Astrocyte of the hippocampus (primary cell): ENCODE data around the gene ARL6IP4.
"Not testable (repeated sequence)": the region's sequence is repeated elsewhere in the genome, so short reads cannot be mapped to it uniquely, and the experiment has no call there.

Experiments
- DNase-seq: peaks from one replicate; pipeline ENCODE4 v3.0.0; 2011; ENCODE audit warnings: low read depth, low spot score

Gene ARL6IP4

GRCh38 chr12:123010681-123011080 is 30.2 kb downstream of the ARL6IP4 start:
- DNase-seq: no peak

- DNase-seq: no peak
These were observed 31.2 kb downstream of the ARL6IP4 start for GRCh38 chr12:123011701-123012100.

GRCh38 chr12:123013185-123014095 is 33.0 kb downstream of the ARL6IP4 start:
- no peak for DNase-seq

GRCh38 chr12:123014473-123014872 is 34.0 kb downstream of the ARL6IP4 start:
- not testable (repeated sequence) for DNase-seq

- DNase-seq: no peak
These were observed 37.3 kb downstream of the ARL6IP4 start for GRCh38 chr12:123017753-123018152.

- no peak for DNase-seq
These were observed 39.3 kb downstream of the ARL6IP4 start for GRCh38 chr12:123019841-123020138.

GRCh38 chr12:123021688-123022604 is 41.5 kb downstream of the ARL6IP4 start:
- no peak for DNase-seq

GRCh38 chr12:123022846-123023245 is 42.4 kb downstream of the ARL6IP4 start:
- DNase-seq: no peak

- peak; percentile 48 for DNase-seq
These were observed 44.4 kb downstream of the ARL6IP4 start for GRCh38 chr12:123024819-123025391.

- DNase-seq: no peak
These were observed 45.8 kb downstream of the ARL6IP4 start for GRCh38 chr12:123026094-123026853.

- DNase-seq: no peak
These were observed 47.4 kb downstream of the ARL6IP4 start for GRCh38 chr12:123027726-123028445.

- no peak for DNase-seq
These were observed 48.0 kb downstream of the ARL6IP4 start for GRCh38 chr12:123028475-123028874.

GRCh38 chr12:123029550-123029949 is 49.1 kb downstream of the ARL6IP4 start:
- DNase-seq: no peak

GRCh38 chr12:123030686-123031085 is 50.2 kb downstream of the ARL6IP4 start:
- DNase-seq: no peak

GRCh38 chr12:123031171-123031845 is 50.8 kb downstream of the ARL6IP4 start:
- no peak for DNase-seq
